RCC 7860 (cell line): ENCODE data around the gene AIM2.

Experiments used
- DNase-seq: peaks from one replicate; pipeline ENCODE4 v3.0.0-alpha.2; 2015; ENCODE audit warnings: low spot score
- FAIRE-seq: peaks from 2 replicates; lab custom pipeline; 2012; peaks lifted over from hg19 to GRCh38; lab: Jason Lieb, UNC

Gene AIM2

DNA sequence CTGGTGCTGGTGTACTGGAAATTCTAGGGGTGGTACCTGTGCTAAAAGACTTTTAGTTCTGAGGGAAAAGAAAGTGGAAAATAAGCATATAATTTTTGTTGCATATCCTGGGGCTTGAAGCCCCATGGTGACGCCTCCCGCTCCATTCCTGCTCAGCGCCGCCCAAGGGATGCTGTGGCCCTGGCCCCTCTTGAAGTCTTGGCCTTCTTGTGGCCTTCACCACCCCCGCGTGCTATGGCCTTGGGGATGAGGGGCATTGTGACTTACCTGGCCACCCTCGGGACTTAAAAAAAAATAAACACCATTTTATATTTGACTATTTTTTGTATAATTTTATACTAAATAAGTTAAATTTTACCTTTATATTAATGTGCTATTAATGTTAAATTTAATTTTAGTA lies 51.5 kb downstream of the AIM2 start:
- no peak for FAIRE-seq

DNA sequence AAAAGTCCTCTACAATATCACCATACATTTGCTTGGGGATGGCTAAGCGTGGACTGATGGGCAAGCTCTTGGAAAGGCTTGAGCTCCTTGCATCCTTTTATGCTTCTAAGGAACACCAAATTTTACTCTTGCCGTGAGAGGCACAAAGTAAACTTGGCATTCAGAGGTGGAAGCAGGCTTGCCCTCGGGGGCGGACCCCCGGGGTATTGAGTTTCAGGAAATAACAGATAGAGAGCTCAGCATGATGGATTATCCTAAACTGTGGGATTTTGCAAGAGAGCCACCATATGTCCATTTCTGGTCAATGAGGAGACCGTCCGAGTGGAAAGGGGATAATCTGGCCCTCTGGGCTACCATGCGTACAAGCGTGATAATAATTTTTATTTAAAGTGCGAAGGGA lies 52.8 kb downstream of the AIM2 start:
- no peak for DNase-seq

More for the DNA sequence above, 51.5 kb downstream of the AIM2 start:
- no peak for DNase-seq

DNA sequence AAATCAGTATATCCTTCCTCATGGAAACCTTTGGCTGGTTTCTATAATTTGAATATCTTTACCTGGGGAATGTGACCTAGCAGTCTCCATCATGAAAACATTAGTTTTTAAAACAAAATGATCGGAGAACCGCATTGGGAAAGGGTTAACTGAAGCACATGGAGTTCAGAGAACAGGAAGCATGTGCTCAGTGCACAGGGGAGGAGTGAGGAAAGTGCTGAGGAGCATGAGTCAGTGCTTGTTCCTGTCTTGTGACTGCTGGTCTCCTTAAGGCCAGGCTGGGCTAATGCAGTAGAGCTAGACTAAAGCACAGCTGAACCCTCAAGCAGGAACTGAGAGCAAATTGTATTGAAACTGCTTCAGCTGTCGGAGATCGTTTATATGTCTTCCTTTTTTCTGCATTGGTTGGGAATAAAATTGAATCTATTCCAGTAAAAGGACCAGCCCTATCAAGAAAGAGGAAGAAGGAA lies 61.1 kb downstream of the AIM2 start:
- DNase-seq: peak; percentile 85

More for the DNA sequence above, 52.8 kb downstream of the AIM2 start:
- no peak for FAIRE-seq

DNA sequence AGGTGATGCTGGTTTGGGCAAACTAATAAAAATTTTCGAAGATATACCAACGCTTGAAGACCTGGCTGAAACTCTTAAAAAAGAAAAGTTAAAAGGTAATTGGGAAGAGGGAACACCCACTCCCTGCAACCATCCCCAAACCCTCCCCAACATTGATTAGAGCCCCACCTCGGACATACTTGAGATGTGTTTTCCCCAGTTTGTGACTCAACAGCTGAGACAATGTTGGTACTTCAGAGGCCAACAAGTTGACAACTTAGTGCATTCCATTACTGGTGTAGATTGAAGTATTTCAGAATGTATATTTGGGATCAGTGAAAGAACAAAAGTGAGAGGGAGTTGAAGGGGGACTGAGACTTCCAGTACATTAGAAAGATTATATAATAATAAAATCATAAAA lies 61.7 kb downstream of the AIM2 start:
- FAIRE-seq: no peak

More for the DNA sequence above, 61.1 kb downstream of the AIM2 start:
- peak; percentile 86 for FAIRE-seq

DNA sequence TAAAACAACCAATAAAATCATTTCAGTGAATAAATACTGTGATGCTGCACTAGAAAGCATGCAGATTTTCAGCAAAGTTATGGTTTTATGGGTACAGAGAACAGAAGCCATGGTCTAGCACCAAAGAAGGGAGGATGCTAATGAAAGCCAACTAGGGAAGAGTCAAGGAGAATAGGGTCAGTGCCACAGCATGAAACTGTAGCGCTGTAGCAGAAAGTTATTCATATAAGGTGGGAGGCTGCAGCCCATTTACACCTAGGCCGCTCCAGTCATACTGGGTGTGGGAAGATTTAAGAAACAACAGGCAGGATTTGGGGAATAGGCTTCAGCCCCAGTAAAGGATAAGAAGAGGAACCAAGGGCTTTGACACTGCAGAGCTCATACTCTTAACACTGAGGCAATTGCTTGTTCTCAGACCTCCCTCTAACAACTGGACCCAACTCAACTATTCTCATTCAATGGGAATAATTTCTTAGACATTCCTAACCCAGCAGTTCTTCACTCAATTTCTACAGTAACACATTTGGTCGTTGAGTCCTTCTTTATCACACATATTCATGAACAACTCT lies 62.5 kb downstream of the AIM2 start:
- no peak for DNase-seq

More for the DNA sequence above, 61.7 kb downstream of the AIM2 start:
- no peak for DNase-seq

DNA sequence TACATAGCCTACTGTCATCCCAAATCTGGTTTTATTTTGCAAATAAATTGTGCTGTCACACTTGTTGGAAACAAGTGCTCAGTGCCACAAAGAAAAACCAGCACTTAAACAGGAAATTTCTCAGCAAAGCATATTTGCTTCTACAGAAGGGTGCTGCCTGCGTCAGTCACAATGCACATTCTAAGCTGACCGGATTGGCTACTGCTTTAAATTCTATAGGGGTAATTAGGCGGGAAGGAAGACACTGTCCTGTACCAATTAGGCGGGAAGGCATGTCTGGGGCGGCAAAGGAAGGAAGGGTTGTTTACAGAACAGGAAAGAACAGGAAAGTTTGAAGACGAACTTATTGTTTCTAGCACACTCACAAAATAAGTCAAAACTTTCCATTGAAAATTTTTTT lies 64.1 kb downstream of the AIM2 start:
- FAIRE-seq: no peak

More for the DNA sequence above, 62.5 kb downstream of the AIM2 start:
- no peak for FAIRE-seq

More for the DNA sequence above, 64.1 kb downstream of the AIM2 start:
- no peak for DNase-seq
